HG03066 (cell line): ENCODE data around the gene SLC8A1.

Experiments
- ATAC-seq: cut with Tn5 transposase; IDR thresholded peaks from one replicate; pipeline ENCODE4 v1.9.1; 2021; ENCODE audit warnings: low read depth; ENCODE audit not compliant: unreplicated experiment

SLC8A1 gene

DNA sequence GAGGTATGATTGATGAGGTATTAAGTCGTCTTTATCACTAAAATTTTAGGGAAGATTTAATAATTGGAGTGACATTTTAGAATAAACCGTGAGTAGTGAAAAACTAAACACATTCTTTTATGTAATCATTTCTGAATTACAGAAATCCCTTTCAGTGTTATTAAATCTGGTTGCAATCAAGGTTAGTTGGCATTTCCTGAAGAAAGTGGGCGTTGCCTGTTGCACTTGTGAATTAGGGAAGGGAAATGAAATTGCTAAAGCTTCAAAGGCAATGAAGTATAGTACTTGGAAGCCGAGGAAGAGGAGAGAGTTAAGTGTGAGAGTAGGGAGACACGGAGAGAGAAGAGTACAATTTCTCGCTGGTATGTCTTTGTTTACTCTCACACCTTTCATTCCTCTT is 274.5 kb downstream of the SLC8A1 start:
- ATAC-seq, result no peak

GRCh38 chr2:40173276-40173675 is 278.6 kb downstream of the SLC8A1 start:
- no peak for ATAC-seq

GRCh38 chr2:40169856-40170255 is 282.0 kb downstream of the SLC8A1 start:
- ATAC-seq, result no peak

- no peak for ATAC-seq
Measured at GRCh38 chr2:40169430-40169829, 282.5 kb downstream of the SLC8A1 start.

- no peak for ATAC-seq
Measured at GRCh38 chr2:40168546-40168945, 283.3 kb downstream of the SLC8A1 start.

DNA sequence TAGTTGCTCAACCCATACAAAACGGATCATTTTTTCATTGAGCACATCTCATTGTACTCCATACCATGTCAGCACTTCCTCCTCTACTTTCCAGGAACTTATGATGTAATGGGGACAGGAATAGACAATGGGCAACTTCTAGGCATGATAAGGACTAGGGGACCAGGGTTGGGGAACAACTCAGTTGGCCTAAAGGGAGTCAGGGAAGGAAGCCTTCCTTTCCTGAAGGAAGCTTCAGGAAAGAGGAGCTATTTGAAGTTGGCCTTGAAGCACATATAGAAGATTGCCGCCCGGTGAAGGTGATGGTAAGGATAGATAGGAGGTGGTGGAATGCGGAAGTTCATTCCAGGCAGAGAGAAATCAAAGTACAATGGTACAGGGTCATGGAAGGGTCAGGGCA is 283.9 kb downstream of the SLC8A1 start:
- no peak for ATAC-seq

- no peak for ATAC-seq
Measured at GRCh38 chr2:40166006-40166405, 285.9 kb downstream of the SLC8A1 start.

- no peak for ATAC-seq
Measured at GRCh38 chr2:40165509-40165844, 286.4 kb downstream of the SLC8A1 start.

- ATAC-seq, result no peak
Measured at GRCh38 chr2:40164736-40165508, 287.0 kb downstream of the SLC8A1 start.

- no peak for ATAC-seq
Measured at GRCh38 chr2:40161986-40162385, 289.9 kb downstream of the SLC8A1 start.

DNA sequence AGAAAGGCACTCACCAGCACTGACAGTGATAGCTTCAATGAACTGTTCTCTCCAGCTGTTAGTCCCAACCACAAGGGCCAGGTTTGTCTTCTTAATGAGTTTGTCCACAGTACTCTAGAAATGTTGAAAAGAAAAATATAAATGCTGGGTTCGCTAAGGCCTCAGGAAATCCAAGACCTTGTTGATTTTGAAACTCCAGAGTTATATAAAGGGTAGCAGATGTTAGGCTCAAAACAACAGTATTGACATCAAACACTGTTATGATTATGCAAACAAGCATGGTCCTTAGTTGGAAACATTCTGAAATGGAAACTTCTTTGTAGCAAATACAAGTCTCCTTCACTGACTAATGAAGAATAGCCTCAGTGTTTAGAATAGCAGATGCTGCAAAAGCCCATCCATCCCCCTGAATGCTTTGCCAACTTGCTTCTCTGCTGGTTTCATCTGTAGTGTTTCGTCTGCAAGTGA is 291.1 kb downstream of the SLC8A1 start:
- no peak for ATAC-seq

- ATAC-seq, result no peak
Measured at GRCh38 chr2:40159333-40159732, 292.6 kb downstream of the SLC8A1 start.

GRCh38 chr2:40158781-40159180 is 293.1 kb downstream of the SLC8A1 start:
- no peak for ATAC-seq

GRCh38 chr2:40155728-40156127 is 296.2 kb downstream of the SLC8A1 start:
- no peak for ATAC-seq

DNA sequence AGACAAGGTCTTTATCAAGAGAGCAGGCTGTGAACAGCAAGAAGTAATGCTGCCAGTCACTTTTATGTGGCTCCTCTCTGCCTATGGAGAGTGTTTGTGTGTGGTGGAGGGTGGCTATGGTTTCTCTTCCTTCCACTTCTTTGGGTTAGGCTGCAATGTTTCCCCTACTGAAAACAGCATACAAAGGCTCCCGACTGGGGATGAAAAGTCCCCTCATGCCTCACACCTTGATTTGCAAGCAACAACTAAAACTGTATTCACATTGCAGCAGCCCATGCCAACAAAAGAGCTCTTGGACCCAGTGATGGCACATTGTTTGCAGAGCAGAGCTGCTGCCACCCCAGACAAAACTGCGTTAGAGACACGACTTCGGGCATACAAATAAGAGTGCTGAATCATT is 301.6 kb downstream of the SLC8A1 start:
- ATAC-seq, result no peak

DNA sequence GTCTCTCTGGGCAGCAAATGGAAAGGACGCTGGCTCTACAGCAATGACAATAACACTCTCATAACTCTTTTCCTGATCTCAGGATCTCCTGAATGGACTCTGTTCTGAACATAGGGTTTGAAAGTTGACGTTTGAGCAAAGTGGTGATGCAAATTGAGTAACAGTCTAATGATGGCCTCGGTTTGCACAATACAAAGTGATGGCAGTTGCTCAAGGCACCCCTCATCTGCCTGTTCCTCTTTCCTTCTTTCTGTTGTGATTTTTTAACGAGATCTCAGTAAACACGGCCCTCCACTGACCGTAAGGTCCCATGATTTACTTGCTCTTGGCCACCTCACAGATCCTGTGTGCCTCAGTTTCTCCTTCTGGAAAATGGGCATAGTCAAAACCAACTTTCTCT is 303.6 kb downstream of the SLC8A1 start:
- no peak for ATAC-seq

DNA sequence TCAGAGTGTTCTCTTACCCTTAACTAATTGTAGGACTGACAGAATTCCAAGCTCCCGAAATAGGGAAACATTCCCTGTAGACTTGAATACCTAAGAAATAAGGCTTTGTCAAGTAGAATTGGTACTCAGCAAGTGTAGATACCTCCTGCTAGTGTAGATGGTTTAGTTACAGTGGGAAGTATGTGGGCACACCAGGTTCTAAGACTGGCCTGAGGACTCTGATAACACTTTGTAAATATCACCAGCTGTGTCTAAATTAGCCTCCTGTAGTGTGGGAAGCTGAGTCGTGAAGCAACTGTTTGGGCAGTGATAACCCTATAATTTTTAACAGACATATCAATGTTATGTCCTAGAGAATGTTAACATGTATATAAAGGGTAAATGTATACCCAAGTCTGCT is 304.5 kb downstream of the SLC8A1 start:
- no peak for ATAC-seq

- no peak for ATAC-seq
Measured at GRCh38 chr2:40144022-40144421, 307.9 kb downstream of the SLC8A1 start.

DNA sequence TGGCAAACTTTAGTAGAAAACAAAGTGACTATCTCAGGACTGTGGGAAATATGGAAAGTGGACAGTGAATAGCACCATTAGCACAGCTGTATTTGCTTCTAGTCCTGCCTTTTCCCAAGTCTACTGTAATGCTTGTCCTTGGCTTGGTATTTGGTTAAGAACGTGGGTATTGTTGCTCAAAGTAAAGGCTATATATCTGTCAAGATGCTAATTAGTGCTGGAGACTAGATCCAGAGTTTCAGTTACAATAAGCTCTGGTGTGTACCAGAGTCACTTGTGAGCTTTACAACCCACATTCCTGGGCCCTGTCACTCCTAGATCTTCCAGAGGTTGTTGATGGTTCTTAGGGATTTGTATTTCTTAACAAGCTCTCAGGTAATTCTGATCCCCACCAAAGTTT is 313.6 kb downstream of the SLC8A1 start:
- ATAC-seq, result no peak

- ATAC-seq, result no peak
Measured at GRCh38 chr2:40131081-40131704, 320.7 kb downstream of the SLC8A1 start.

DNA sequence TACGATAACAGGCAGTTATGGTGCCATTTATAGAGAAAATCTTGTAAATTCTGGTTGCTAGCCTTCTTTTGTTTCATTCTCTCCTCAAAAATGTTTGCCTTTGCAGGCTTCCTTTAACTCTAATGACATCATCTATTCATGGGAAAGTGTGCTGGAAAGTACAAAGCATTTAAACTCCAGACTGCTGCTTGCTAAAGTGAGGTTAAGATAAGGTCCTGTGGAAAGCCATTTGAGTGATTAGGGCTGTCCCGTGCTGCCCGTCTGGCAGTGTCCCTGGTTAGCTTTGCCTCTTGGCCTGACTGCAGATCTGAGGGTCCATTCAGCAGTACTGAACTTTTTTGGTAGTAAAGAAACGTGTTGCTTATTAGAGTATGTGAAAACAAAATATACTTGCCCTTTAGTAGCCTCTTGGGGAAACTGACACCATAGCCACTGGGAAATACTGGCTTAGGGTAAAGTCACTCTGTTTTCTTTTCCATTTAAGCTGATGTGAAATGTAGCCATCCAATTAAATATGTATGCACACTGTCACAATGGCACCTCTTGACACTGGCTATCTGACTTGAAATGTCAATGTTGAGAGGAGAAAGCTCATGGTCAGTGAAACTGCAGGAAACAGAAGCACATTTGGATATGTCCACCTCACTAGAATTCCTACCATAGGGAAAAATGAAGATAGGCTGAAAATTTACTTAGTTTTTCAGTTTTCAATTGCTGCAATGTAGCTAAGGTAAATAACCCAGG is 321.5 kb downstream of the SLC8A1 start:
- no peak for ATAC-seq

DNA sequence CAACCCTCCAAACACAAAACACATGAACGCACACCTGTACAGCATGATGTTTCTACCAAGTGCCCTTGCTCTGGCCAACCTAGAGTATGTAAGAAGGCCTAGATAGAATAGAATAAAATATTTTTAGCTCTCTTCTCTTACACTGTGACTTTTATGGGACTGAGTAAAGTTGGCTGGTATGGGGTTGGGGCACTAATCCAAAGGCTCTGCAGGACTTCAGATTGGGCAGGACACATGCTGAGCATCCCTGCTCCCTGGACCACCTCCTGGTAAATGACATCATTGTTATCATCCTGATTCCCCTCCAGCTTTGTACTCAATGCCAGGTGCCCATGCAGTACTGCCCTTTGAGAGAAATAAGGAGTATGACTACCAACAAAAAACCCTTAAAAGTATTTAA is 322.2 kb downstream of the SLC8A1 start:
- no peak for ATAC-seq
